Neuron (in vitro differentiated cells): ENCODE results near the gene SAMD4B.
A peak's percentile ranks its signal among the peaks of the same experiment; 100 is the strongest.

Experiments
- H2AFZ ChIP-seq: one replicate; pipeline ENCODE4 v1.6.1; 2013; ENCODE audit warnings: low read depth, mild to moderate bottlenecking, inconsistent platforms, low read length, moderate library complexity
- H3K27me3 ChIP-seq: one replicate; pipeline ENCODE4 v1.6.1; 2013; ENCODE audit warnings: low read length; ENCODE audit not compliant: insufficient read depth
- H3K36me3 ChIP-seq: one replicate; pipeline ENCODE4 v1.6.1; 2013; ENCODE audit warnings: low read length; ENCODE audit not compliant: insufficient read depth
- H3K4me1 ChIP-seq: one replicate; pipeline ENCODE4 v1.6.1; 2013; ENCODE audit warnings: low read length; ENCODE audit not compliant: insufficient read depth
- H3K4me3 ChIP-seq: 2 replicates; pipeline ENCODE4 v1.5.1; 2013; ENCODE audit warnings: mild to moderate bottlenecking, low read length, moderate library complexity
- H3K9me3 ChIP-seq: one replicate; pipeline ENCODE4 v1.6.1; 2013; ENCODE audit warnings: low read length

Gene SAMD4B

GRCh38 chr19:39422020-39422419 is 79.8 kb downstream of the SAMD4B start:
- Histone ChIP-seq H3K4me1 (peaks cover 12% of the 10 kb centered on the region), H3K27me3 (no peaks in the 10 kb centered on the region), H3K4me3 (no peak overlapping the region), H2AFZ (no peak overlapping the region), H3K9me3 (no peaks in the 10 kb centered on the region), H3K36me3 (peaks cover 68% of the 10 kb centered on the region)

GRCh38 chr19:39423258-39424086 is 81.3 kb downstream of the SAMD4B start:
- peaks cover 17% of the 10 kb centered on the region for H3K4me1 ChIP-seq
- H3K27me3 ChIP-seq: no peaks in the 10 kb centered on the region
- no peak overlapping the region for H2AFZ ChIP-seq
- H3K9me3 ChIP-seq: no peaks in the 10 kb centered on the region
- H3K36me3 ChIP-seq: peaks cover 60% of the 10 kb centered on the region
- H3K4me3 ChIP-seq: no peak overlapping the region

DNA sequence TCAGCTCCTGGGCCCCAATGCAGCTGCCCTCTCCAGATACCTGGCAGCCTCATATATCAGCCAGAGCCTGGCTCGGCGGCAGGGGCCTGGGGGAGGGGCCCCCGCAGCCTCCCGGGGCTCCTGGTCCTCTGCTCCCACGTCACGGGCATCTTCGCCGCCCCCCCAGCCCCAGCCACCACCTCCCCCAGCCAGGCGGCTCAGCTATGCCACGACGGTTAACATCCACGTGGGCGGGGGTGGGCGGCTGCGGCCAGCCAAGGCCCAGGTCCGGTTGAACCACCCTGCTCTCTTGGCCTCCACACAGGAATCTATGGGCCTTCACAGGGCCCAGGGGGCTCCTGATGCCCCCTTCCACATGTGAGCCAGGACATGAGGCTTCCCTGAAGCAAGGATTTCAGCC is 82.7 kb downstream of the SAMD4B start:
- H3K4me3 ChIP-seq: no peak overlapping the region
- no peaks in the 10 kb centered on the region for H3K9me3 ChIP-seq
- no peak overlapping the region for H2AFZ ChIP-seq
- no peaks in the 10 kb centered on the region for H3K27me3 ChIP-seq
- peaks cover 22% of the 10 kb centered on the region for H3K4me1 ChIP-seq
- H3K36me3 ChIP-seq: peaks cover 48% of the 10 kb centered on the region

- Histone ChIP-seq H3K4me3 (no peak overlapping the region), H3K9me3 (no peaks in the 10 kb centered on the region), H3K4me1 (peaks cover 22% of the 10 kb centered on the region), H2AFZ (no peak overlapping the region), H3K36me3 (peaks cover 42% of the 10 kb centered on the region), H3K27me3 (no peaks in the 10 kb centered on the region)
Observed at GRCh38 chr19:39425744-39426143, 83.5 kb downstream of the SAMD4B start.

DNA sequence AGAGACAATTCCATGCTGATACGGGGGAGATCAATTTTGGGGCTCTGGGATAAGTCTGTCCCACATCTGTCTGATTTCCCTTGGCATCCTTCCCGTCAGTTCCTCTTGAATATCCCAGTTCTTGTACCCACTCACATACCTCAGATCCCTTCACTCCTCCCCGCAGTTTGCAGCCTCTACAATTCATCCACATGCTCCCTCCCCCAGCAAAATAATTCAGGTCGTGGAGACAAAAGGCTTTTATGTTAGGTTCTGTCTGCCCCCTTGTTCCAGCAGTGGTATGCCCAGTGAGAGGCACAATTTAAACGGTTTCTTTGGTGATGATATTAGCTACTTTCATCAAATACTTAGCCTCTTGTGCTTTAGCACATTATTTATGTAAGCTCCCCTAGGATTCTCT is 83.9 kb downstream of the SAMD4B start:
- Histone ChIP-seq H3K9me3 (no peaks in the 10 kb centered on the region), H2AFZ (no peak overlapping the region), H3K4me1 (peaks cover 22% of the 10 kb centered on the region), H3K27me3 (no peaks in the 10 kb centered on the region), H3K4me3 (no peak overlapping the region), H3K36me3 (peaks cover 38% of the 10 kb centered on the region)

GRCh38 chr19:39427707-39428106 is 85.5 kb downstream of the SAMD4B start:
- Histone ChIP-seq H3K4me1 (peaks cover 22% of the 10 kb centered on the region), H3K27me3 (no peaks in the 10 kb centered on the region), H2AFZ (no peak overlapping the region), H3K4me3 (no peak overlapping the region), H3K9me3 (no peaks in the 10 kb centered on the region), H3K36me3 (peaks cover 36% of the 10 kb centered on the region)

- Histone ChIP-seq H2AFZ (no peak overlapping the region), H3K4me1 (peaks cover 22% of the 10 kb centered on the region), H3K27me3 (no peaks in the 10 kb centered on the region), H3K36me3 (peaks cover 36% of the 10 kb centered on the region), H3K9me3 (no peaks in the 10 kb centered on the region), H3K4me3 (no peak overlapping the region)
Observed at GRCh38 chr19:39428283-39429112, 86.3 kb downstream of the SAMD4B start.

- H2AFZ ChIP-seq: no peak overlapping the region
- H3K27me3 ChIP-seq: no peaks in the 10 kb centered on the region
- peaks cover 28% of the 10 kb centered on the region for H3K4me1 ChIP-seq
- H3K36me3 ChIP-seq: peaks cover 27% of the 10 kb centered on the region
- no peaks in the 10 kb centered on the region for H3K9me3 ChIP-seq
- H3K4me3 ChIP-seq: no peak overlapping the region
Observed at GRCh38 chr19:39430675-39431593, 88.7 kb downstream of the SAMD4B start.

DNA sequence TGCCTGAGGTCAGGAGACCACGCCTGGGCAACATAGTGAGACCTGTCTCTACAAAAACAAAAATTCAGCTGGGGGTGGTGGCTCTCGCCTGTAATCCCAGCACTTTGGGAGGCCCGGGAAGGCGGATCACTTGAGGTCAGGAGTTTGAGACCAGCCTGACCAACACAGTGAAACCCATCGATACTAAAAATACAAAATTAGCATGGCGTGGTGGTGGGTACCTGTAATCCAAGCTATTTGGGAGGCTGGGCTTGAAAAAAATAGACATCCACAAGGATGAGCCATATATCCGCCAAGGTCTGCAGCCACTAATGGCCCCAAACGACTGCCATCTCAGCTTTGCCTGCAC is 90.4 kb downstream of the SAMD4B start:
- Histone ChIP-seq H3K9me3 (no peaks in the 10 kb centered on the region), H3K4me1 (peaks cover 28% of the 10 kb centered on the region), H3K4me3 (no peak overlapping the region), H3K36me3 (peaks cover 26% of the 10 kb centered on the region), H3K27me3 (no peaks in the 10 kb centered on the region), H2AFZ (no peak overlapping the region)

- no peak overlapping the region for H3K4me3 ChIP-seq
- no peak overlapping the region for H2AFZ ChIP-seq
- H3K27me3 ChIP-seq: no peaks in the 10 kb centered on the region
- no peaks in the 10 kb centered on the region for H3K9me3 ChIP-seq
- peaks cover 21% of the 10 kb centered on the region for H3K4me1 ChIP-seq
- peaks cover 26% of the 10 kb centered on the region for H3K36me3 ChIP-seq
Observed at GRCh38 chr19:39433480-39434079, 91.4 kb downstream of the SAMD4B start.

- Histone ChIP-seq H3K36me3 (peaks cover 26% of the 10 kb centered on the region), H3K9me3 (no peaks in the 10 kb centered on the region), H3K4me1 (peaks cover 18% of the 10 kb centered on the region), H3K27me3 (no peaks in the 10 kb centered on the region), H3K4me3 (peak overlapping the region; percentile 78), H2AFZ (no peak overlapping the region)
Observed at GRCh38 chr19:39434123-39435076, 92.2 kb downstream of the SAMD4B start.
